HCT116 (cell line): ENCODE results near the gene RNF166. TPM values are rescaled to one million over a fixed set of nuclear protein-coding genes. Genes with fewer than 3 reads are reported as not detected.

ENCODE experiments used
- ATAC-seq: fragments of 200-7000 bp; cut with Tn5 transposase; 2 replicates; pipeline ENCODE4 v1.9.1; 2020; ENCODE audit warnings: mild to moderate bottlenecking, moderate library complexity
- BruUV-seq: library from RNA; stranded (reverse); fragments of 400-500 nt; replicated peaks from 2 replicates; lab custom pipeline; 2021; lab: Mats Ljungman, UMichigan
- CTCF ChIA-PET: fragments of 300-600 bp; sonication (Branson Sonifier 250); formaldehyde crosslinking; loops from one replicate; lab custom pipeline; 2021; ENCODE audit warnings: antibody characterized with exemption; lab: Charles Lee
- POLR2A ChIA-PET: fragments of 300-600, 350-600 bp; sonication (Branson Sonifier 250); formaldehyde crosslinking; loops from one replicate; lab custom pipeline; 2021; ENCODE audit warnings: antibody characterized with exemption; lab: Charles Lee
- RAD21 ChIA-PET, 2 experiments: fragments of 300-600 bp; sonication (Branson Sonifier 250); formaldehyde crosslinking; loops; one replicate each; lab custom pipeline; 2023; ENCODE audit warnings: low total read pairs in 2 of 2; ENCODE audit not compliant: uncharacterized antibody in 2 of 2, unreplicated experiment in 2 of 2, low non-redundant PET in 1 of 2; lab: Charles Lee
- DNase-seq: peaks from one replicate; pipeline ENCODE4 v3.0.0-alpha.2; 2010; ENCODE audit warnings: low read depth, low spot score
- H2AFZ ChIP-seq: fragments of 200-600 bp; shearing (Covaris generic), sonication (generic); 2 replicates; pipeline ENCODE4 v1.6.1; 2017; ENCODE audit warnings: low read depth, mixed run types, mixed read lengths, antibody characterized with exemption, low read length; ENCODE audit not compliant: poor library complexity, severe bottlenecking
- H3K27ac ChIP-seq: 2 replicates; pipeline ENCODE4 v1.5.1; 2012; ENCODE audit warnings: low read depth, low read length
- H3K27me3 ChIP-seq: fragments of 200-600 bp; sonication (generic); 2 replicates; pipeline ENCODE4 v1.6.1; 2016; ENCODE audit warnings: mixed run types, low read length, mixed read lengths; ENCODE audit not compliant: insufficient read depth
- H3K36me3 ChIP-seq, 2 experiments: fragments of 200-500 bp in 1 of 2; fragments of 200-600 bp in 1 of 2; sonication (Bioruptor generic) in 1 of 2; sonication (generic) in 1 of 2; 2 replicates each; pipeline versions ENCODE4 v1.5.1 to v1.6.1; 2014 to 2016; ENCODE audit warnings: low read length in 2 of 2, inconsistent platforms in 1 of 2, mixed read lengths in 1 of 2, mixed run types in 1 of 2; ENCODE audit not compliant: insufficient read depth in 2 of 2, control insufficient read depth in 1 of 2
- H3K4me1 ChIP-seq, 2 experiments: fragments of 200-600 bp in 1 of 2; sonication (generic) in 1 of 2; 2 replicates each; pipeline versions ENCODE4 v1.5.1 to v1.6.1; 2012 to 2017; ENCODE audit warnings: low read length in 2 of 2, inconsistent platforms in 1 of 2, mild to moderate bottlenecking in 1 of 2, mixed read lengths in 1 of 2, mixed run types in 1 of 2, moderate library complexity in 1 of 2; ENCODE audit not compliant: insufficient read depth in 2 of 2, control insufficient read depth in 1 of 2
- H3K4me2 ChIP-seq: fragments of 200-600 bp; sonication (generic); 2 replicates; pipeline ENCODE4 v1.6.1; 2017; ENCODE audit warnings: mixed run types, low read length, mixed read lengths
- H3K4me3 ChIP-seq, 2 experiments: fragments of 200-600 bp in 1 of 2; sonication (generic) in 1 of 2; replicated peaks in 1 of 2; 2 replicates each; pipeline ENCODE4 v1.5.1; 2011 to 2016; ENCODE audit warnings: low read length in 2 of 2, control low read depth in 1 of 2, low read depth in 1 of 2, mild to moderate bottlenecking in 1 of 2, mixed read lengths in 1 of 2, mixed run types in 1 of 2
- H3K79me2 ChIP-seq: fragments of 200-600 bp; sonication (generic); 2 replicates; pipeline ENCODE4 v1.6.1; 2017; ENCODE audit warnings: mild to moderate bottlenecking, mixed run types, low read length, moderate library complexity, mixed read lengths; ENCODE audit not compliant: insufficient read depth
- H3K9ac ChIP-seq: fragments of 200-600 bp; sonication (generic); 2 replicates; pipeline ENCODE4 v1.6.1; 2016; ENCODE audit warnings: low read length, mixed read lengths
- H3K9me2 ChIP-seq: fragments of 200-600 bp; sonication (generic), shearing (Covaris generic); 2 replicates; pipeline ENCODE4 v1.6.1; 2017; ENCODE audit warnings: mixed run types, mild to moderate bottlenecking, moderate library complexity; ENCODE audit not compliant: insufficient read depth
- H3K9me3 ChIP-seq, 2 experiments: fragments of 200-500 bp in 1 of 2; fragments of 200-600 bp in 1 of 2; sonication (Bioruptor generic) in 1 of 2; sonication (generic) in 1 of 2; 2 replicates each; pipeline ENCODE4 v1.6.1; 2014 to 2017; ENCODE audit warnings: low read length in 2 of 2, mixed read lengths in 2 of 2, inconsistent platforms in 1 of 2, low read depth in 1 of 2, mild to moderate bottlenecking in 1 of 2, mixed run types in 1 of 2, moderate library complexity in 1 of 2; ENCODE audit not compliant: control insufficient read depth in 1 of 2, insufficient read depth in 1 of 2
- H4K20me1 ChIP-seq: fragments of 200-600 bp; sonication (generic), shearing (Covaris generic); 2 replicates; pipeline ENCODE4 v1.6.1; 2017; ENCODE audit warnings: mixed run types, mild to moderate bottlenecking, moderate library complexity; ENCODE audit not compliant: insufficient read depth
- ELF1 ChIP-seq: IDR thresholded peaks from 2 replicates; pipeline ENCODE4 v1.6.1; 2012; ENCODE audit warnings: low read depth, borderline replicate concordance
- EZH2 ChIP-seq: fragments of 200-600 bp; sonication (generic); IDR thresholded peaks from 2 replicates; pipeline ENCODE4 v1.6.1; 2017; ENCODE audit warnings: antibody characterized with exemption, mixed run types
- POLR2AphosphoS5 ChIP-seq: IDR thresholded peaks from 2 replicates; pipeline ENCODE4 v1.6.1; 2011; ENCODE audit warnings: mild to moderate bottlenecking, low read depth, low read length, moderate library complexity
- TCF7L2 ChIP-seq: IDR thresholded peaks from 2 replicates; pipeline ENCODE4 v1.7.0; 2011; ENCODE audit warnings: borderline replicate concordance, inconsistent platforms; ENCODE audit not compliant: insufficient read depth, insufficient read length; ENCODE audit errors: extremely low read depth
- YY1 ChIP-seq: IDR thresholded peaks from 2 replicates; pipeline ENCODE4 v1.6.1; 2011; ENCODE audit warnings: low read length, low read depth, moderate library complexity, mild to moderate bottlenecking; ENCODE audit not compliant: insufficient replicate concordance; ENCODE audit errors: extremely low read depth
- intact Hi-C: fragments of 100-400 bp; cut with micrococcal nuclease; formaldehyde crosslinking; loops from 2 replicates; pipeline ENCODE4 v1.10.0; 2022
- total RNA-seq: library from RNA; stranded (reverse); gene quantifications from one replicate; pipeline ENCODE4 v1.2.1, GENCODE V29; 2021; ENCODE audit not compliant: unreplicated experiment
- TF ChIP-seq, protein P1 (sequence below), 3 experiments: fragments of 200-600 bp in 1 of 3; sonication (generic) in 1 of 3; IDR thresholded peaks in 2 of 3; conservative IDR thresholded peaks in 1 of 3; 2 replicates each; pipeline ENCODE4 v1.5.1; 2012 to 2017; ENCODE audit warnings: low read depth in 2 of 3, low read length in 2 of 3, antibody characterized with exemption in 1 of 3, borderline replicate concordance in 1 of 3, control low read depth in 1 of 3, mild to moderate bottlenecking in 1 of 3, mixed read lengths in 1 of 3, mixed run types in 1 of 3, moderate library complexity in 1 of 3; ENCODE audit not compliant: insufficient read depth in 1 of 3

RNF166 gene
- total RNA-seq, 1 experiment from 2014 or later, result 39.4 TPM

DNA sequence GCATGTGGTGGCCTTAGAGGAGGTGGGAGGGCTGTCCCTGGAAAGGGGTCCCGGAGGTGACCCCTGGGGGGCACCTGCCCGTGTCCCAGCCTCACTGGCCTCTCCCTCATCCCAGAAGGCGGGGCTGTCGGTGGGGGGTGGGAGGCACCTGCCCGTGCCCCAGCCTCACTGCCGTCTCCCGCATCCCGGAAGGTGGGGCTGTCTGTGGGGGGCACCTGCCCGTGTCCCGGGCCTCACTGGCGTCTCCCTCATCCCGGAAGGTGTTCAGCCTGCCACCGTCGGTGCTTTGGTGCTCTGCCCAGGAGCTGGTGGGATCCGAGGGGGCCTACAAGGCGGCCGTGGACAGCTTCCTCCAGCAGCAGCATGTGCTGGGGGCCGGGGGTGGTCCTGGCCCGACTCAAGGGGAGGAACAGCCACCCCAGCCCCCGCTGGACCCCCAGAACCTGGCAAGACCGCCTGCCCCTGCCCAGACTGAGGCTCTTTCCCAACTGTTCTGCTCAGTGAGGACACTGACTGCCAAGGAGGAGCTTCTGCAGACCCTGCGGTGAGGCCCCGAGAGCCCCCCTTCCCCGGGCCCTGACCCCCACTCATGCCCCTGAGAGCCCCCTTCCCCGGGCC is 6.3 kb upstream of the RNF166 start:
- Histone ChIP-seq H3K9me2 (no peaks in the 10 kb centered on the region), H3K9ac (no peak overlapping the region), H3K36me3 (peaks cover 22 to 45% of the 10 kb centered on the region in 2 experiments; a peak in 3 of 4 replicates), H3K4me1 (peaks cover 6 to 8% of the 10 kb centered on the region in 2 experiments), H3K27me3 (no peaks in the 10 kb centered on the region), H3K79me2 (peaks cover 41% of the 10 kb centered on the region), H3K9me3 (no peaks in the 10 kb centered on the region), H3K4me3 (no peak overlapping the region), H4K20me1 (no peaks in the 10 kb centered on the region), H3K27ac (no peak overlapping the region), H2AFZ (no peak overlapping the region), H3K4me2 (no peak overlapping the region)
- DNase-seq, result no peak
- no peak for ATAC-seq
- BruUV-seq, result no TSS peak
- TF ChIP-seq, protein P1, sequence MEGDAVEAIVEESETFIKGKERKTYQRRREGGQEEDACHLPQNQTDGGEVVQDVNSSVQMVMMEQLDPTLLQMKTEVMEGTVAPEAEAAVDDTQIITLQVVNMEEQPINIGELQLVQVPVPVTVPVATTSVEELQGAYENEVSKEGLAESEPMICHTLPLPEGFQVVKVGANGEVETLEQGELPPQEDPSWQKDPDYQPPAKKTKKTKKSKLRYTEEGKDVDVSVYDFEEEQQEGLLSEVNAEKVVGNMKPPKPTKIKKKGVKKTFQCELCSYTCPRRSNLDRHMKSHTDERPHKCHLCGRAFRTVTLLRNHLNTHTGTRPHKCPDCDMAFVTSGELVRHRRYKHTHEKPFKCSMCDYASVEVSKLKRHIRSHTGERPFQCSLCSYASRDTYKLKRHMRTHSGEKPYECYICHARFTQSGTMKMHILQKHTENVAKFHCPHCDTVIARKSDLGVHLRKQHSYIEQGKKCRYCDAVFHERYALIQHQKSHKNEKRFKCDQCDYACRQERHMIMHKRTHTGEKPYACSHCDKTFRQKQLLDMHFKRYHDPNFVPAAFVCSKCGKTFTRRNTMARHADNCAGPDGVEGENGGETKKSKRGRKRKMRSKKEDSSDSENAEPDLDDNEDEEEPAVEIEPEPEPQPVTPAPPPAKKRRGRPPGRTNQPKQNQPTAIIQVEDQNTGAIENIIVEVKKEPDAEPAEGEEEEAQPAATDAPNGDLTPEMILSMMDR (IDR thresholded peaks at IDR 0.05 in 2 of 3, conservative IDR thresholded peaks at IDR 0.05 in 1 of 3; ENCODE audit: borderline replicate concordance in 1 of 3, insufficient read depth in 1 of 3, low read depth in 2 of 3, low read length in 2 of 3), result no peak
- TF ChIP-seq YY1 (no peak), POLR2AphosphoS5 (no peak), ELF1 (no peak), EZH2 (no peak)
- intact Hi-C loops, result no loop called here
- POLR2A ChIA-PET, result no interaction called here
- RAD21 ChIA-PET, result no interaction called here
- CTCF ChIA-PET, result no interaction called here

DNA sequence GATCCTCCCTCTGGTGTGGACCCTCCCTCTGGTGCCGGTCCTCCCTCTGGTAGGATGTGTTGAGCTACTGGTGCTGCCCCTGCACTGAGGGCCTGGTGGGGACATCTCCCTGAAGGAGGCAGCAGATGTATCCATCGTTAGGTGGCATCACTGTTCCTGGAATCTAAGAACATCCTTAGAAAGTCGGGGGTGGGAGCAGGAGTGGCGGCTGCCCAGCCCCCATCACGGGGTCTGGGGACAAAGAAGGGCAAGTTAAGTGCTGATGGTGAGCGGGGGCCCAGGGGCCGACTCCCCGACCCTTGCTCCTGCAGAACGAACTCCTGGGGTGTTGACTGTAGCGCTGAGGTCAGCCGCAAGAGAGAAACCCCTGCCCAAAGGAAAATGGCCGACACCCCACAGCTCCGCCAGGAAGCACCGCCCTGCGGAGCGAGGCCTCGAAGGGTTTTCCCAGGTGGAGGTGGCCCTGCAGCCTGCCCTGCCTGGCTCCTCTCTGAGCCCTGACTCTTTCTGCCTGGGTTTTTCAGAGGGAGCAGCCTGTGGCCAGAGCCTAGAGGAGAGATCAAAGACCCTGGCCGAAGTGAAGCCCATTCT is 5.6 kb upstream of the RNF166 start:
- ChIA-PET CTCF (no interaction called here), POLR2A (no interaction called here), RAD21 (no interaction called here)
- no peak for TF ChIP-seq TCF7L2
- no peak overlapping the region for H2AFZ ChIP-seq
- H3K36me3 ChIP-seq, result peaks cover 17 to 39% of the 10 kb centered on the region in 2 experiments; a peak in 3 of 4 replicates
- H3K4me3 ChIP-seq, result no peak overlapping the region
- no peak for ATAC-seq
- intact Hi-C loops, result no loop called here
- BruUV-seq, result no TSS peak
- H3K27me3 ChIP-seq, result no peaks in the 10 kb centered on the region
- H3K9me2 ChIP-seq, result no peaks in the 10 kb centered on the region
- H4K20me1 ChIP-seq, result no peaks in the 10 kb centered on the region
- H3K27ac ChIP-seq, result no peak overlapping the region; the same call in 1 of the 2 replicates
- peaks cover 12 to 14% of the 10 kb centered on the region in 2 experiments for H3K4me1 ChIP-seq
- H3K9me3 ChIP-seq, result no peaks in the 10 kb centered on the region
- DNase-seq, result no peak
- no peak overlapping the region for H3K4me2 ChIP-seq
- peaks cover 47% of the 10 kb centered on the region for H3K79me2 ChIP-seq
- H3K9ac ChIP-seq, result no peak overlapping the region
